Occipital lobe (tissue), 2 donors: ENCODE measurements around the gene ZSWIM6. TPM values are rescaled to one million over a fixed set of nuclear protein-coding genes. Genes with fewer than 3 reads are reported as not detected.

Experiments used
- DNase-seq: peaks from one replicate; lab custom pipeline; 2025; lab: John Stamatoyannopoulos, UW
- total RNA-seq: library from RNA; depleted of rRNA; stranded (reverse); fragments of >200 nt; gene quantifications from one replicate; pipeline ENCODE4 v1.2.3, GENCODE V29; 2014

The ZSWIM6 gene
- total RNA-seq, 1 donor from 2014 or later, result 57.4 TPM

DNA sequence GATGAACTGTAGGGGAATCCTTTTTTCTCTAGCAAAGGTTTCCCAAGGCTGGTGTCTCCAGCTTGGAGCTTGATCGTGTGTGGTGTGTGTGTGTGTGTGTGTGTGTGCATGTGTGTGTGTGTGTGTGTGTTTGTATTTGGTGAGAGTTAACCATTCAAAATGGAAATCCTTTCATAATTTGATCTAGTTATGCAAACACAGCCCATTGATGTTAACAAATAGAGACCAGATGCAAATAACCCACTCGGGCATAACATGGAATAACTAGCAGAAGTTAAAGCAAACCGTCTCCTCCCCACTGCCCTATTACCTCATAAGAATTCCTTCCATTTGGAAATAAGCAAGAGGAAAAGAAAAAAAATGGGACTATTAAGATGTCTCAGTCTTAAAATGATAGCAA, 24.9 kb upstream of the ZSWIM6 start:
- DNase-seq, result no peak

DNA sequence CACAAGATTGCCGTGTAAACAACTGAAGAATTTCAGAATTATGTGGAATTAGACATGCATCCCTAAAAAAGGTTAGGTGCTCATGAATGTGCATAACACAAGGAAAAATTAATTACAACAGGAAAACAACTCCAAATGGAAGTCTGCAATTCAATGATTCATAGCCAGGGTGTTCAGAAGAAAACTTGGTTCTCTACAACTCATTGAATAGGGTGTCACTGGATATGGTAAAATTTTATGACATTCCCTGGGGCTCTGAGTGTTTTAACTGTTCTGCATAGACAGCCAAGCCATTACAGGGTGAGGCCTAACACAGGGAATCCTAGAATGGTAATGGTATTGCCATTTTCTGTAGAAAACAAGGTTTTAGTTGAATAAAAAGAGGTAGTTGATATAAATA, 24.4 kb upstream of the ZSWIM6 start:
- DNase-seq, result no peak

DNA sequence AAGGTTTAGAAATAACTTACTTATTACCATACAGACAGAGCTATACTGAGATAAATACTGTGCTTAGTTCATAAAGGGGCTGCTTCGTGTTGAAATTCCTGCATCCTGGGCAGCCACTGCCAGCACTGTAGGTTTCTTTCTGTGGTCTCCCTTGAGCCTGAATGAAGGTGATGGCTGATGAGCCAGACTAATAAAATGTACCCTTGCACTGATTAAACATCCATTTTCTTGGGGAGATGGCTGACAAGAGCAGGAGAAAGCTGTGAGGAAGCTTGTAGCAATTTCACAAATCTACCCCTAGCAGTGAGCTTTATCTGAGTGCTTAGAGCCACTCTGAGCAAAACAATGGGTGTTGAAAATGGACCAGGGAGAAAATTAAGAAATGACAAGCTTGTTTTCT, 23.3 kb upstream of the ZSWIM6 start:
- DNase-seq, result no peak

DNA sequence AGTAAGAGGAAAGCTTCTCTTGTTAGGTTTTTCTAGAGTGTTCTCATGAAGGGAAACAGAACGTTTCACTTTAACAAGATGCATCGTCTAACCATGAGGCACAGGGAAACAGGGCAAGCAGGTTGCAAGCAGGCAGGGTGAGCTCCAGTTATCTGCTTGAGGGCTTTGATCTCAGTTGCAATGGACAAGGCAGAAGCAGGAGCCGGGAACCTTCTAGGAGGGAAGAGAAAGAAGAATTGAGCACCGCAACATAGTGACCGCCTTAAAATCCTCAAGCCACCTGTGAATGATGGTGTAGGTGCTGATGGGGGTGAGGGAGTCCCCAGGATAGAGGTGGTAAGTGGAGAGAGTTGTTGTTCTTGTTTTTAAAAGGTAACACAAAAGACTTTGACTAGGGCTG, 22.9 kb upstream of the ZSWIM6 start:
- no peak for DNase-seq

DNA sequence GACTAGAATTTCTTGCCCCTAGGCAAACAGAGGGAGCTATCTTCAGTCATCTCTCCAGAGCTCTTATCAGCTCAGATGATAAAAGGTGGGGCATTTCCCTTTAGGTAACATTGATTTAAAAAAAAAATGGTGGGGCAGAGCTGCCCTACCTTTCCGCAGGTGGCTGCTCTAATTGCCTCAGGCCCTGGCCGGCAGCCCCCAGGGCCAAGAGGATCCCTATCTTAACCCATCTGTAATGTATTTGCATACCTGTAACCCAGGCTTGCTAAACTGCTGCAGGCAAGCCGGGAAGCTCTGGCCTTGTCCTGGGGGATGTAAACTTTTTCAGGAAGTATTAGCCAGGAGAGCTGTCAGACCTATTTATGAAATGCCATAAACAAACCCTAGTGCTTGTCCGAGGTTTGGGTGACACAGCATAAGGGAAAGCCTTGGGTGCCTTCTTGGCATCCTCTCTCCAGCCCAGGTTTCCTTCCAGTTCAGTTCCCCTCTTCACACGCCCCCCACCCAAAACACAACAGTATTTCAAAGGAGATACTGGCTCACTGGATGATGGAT, 20.9 kb upstream of the ZSWIM6 start:
- DNase-seq, result no peak

DNA sequence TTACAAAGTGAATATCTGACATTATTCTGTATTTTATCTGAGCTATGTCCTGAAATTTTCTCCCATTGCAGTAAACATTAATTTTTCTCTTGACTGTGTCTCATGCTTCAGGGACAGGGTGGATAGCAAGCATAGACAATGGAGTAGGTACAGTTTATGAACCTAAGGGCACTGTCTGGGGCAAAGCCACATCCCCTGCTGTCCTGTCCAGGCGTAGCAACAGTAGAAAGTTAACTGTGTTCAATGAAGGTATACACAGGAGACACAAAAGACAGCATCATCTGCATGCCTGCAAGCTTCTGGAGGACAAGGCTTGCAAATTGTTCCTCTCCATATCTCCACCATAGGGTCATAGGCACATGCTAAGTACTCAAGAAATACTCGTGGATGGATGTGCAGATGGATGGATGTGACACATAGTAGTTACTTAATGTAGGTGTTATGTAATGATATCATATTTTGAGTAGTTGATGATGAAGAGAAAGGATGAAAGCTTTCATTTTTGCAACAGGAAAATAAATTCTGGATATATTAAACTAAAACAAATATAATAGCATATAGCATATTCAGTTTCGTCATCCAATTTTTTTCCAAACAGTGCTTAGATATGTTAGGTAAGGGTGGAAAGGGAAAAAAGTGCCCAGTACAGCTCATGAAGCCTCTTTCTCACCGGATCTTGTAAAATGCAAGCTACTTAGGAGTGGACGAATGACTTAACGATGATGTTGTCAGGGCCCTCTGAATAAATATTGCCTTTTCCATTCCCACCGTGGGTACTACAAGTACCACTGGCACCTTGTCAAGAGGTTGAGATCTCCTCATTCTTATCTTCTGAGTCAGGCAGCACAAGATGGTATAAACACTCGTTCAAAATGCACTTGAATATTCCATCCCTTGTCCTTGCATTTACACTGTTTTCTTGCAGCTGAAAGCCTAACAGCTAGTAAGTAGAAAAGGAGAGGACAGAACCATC, 19.9 kb upstream of the ZSWIM6 start:
- no peak for DNase-seq

DNA sequence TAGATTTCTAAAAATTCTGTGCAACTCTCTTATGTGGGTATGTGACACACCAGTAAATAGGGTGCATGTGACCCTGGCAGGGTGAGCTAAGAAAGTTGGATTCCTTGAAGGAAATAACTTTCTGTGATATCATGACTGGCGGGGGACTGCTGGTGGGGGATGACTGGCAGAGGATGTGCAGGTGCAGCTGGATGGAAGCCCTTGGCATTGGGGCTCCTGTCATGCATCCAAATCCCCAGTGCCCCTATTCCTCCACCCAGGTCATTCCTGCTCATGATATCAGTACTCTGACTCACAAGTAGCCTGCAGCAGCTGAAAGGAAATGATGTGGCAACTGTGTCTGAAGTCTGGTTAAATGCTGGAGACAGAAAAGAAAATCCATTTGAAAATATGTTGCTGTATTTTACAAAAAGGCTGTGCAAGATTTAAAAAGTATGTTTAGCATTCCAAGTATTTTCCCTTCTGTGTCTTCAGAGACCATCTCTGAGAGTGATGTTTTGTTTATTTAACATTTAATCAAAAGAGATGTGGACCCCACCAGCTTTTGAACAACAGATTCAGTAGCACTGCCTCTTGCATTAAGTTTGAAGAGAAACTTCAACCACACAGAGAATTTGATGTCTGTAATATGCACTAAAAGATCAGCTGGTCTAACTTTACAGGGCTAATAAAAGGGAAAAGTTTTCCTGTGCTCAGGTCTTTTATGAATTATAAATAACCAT, 17.9 kb upstream of the ZSWIM6 start:
- no peak for DNase-seq

DNA sequence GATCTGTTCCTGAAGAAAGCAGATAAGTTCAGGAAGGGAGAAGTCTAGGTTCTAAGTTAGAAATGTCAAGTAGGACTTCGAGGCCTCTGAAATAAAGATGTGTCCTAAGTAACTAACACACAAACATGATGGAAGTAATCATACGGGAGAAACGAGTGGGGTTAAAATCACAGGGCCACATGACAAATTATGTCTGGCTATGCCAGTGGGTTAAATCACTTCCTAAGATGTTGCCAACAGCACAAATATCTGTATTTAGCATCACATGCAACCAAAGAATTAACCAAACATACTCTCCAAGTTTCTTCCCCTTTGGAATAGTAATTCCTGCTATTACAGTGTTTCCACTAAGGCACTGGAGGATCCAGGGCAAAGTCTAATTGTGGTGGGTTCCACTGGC, 13.7 kb upstream of the ZSWIM6 start:
- no peak for DNase-seq

DNA sequence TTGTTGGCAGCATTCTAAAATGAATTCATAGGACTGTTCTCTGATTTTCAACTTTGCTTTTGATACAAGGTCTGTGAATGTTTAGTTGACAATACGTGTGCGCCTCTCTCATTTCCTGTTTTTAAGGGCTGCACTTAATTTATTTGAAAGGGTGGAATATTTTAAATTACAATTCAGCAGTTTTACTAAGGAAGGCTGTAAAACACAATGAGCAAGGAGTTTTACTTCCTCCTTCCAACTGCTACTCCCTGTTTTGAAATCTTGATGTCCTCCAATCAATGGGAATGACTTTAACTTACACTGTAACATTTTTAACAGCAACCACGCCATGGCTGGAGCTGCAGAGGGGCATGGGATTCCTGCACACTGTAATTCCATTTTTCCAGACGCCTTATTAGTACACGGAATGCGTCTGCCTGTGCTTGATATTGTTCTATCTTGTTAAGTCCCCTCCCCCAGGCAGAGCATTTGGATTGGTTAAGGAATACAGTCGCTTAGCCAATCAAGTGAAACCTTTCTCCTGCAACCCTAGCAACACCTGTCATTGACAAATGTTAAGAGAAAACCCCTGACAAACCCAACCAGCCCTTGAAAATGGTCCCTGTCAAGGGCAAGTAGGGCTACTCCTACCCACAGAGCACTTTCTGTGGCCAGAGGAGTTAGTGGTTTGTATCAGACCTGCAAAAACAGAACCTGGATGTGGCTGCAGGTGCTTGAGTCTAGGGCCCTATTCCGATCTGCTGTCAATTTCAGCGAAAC, 12.5 kb upstream of the ZSWIM6 start:
- no peak for DNase-seq

DNA sequence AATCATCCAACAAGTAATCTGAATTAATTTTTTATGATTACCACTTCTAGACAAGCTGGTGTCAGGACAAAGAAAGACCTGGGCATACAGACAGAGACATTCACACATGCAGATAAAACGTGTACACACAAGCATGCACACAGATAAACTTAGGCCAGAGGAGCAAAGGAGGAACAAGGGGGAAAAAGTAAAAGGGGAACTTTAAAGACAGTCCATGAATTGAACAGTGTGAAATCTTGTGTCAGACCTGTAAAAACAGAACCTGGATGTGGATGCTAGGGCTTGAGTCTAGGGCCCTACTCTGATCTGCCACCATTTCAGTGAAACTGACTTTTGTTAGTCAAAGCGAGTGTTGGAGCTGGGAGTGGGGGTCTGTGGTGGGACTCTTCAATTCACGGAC, 11.2 kb upstream of the ZSWIM6 start:
- no peak for DNase-seq

DNA sequence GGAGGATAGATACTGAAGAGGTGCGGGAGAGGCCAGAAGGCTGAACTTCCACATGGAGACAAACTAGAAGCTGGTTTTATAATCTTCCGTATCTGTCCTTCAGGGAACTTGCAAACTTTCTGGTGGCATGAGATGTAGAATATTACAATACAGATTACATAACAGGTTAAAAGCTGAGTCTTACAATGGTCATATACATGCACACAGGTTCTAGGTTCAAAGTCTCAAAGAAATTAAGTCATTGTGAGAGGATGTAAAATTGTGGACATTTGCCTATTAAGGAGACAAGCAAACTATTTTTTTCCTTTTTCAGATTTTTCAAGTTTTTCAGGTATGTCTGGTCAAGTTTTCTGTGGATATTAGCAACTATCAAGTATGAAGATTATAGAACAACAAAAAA, 10.4 kb upstream of the ZSWIM6 start:
- DNase-seq, result no peak

DNA sequence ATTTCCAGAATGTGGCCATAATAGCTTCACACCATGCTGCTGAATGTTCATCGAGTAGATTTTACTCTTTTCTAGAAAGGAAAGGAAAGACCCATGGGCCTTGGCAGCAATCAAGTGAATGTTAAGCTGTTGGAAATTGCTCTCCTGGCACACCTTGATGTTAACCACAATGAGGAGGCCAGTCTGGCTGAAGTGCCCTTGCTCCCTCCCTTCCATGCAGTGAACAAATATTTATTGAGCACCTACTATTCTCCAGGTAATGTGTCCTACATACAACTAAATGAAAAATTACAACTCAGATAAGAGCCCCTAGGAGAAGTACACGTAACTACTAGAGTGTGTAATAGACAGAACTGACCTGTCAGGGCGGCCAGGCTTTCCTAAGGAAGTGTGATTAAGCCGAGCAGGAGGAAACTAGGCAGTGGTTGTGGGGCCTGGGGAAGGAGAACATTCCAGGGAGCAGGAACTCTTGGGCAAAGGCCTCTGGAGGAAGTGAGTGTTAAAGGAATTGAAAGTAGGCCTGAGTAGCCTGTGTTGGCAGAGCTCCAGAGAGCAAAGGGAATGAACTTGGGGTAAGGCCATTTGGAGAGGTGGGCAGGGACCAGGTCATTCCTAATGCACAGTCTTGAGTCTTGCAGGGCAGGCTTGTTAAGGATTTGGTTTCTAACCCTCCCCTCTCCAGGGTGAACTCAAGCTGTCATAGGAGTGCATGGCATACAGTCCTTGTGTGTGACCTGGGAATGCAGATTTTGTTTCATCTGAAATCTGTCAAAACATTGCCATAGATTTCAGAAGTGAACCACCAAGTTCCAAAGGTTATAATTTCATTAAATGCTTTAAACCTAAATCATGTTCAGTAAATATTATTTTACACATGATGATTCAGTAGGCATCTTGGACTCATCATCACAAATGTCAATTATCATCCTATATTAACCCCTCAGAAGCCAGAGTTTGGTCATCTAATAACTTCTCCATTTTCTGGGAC, 9.0 kb upstream of the ZSWIM6 start:
- DNase-seq, result no peak

DNA sequence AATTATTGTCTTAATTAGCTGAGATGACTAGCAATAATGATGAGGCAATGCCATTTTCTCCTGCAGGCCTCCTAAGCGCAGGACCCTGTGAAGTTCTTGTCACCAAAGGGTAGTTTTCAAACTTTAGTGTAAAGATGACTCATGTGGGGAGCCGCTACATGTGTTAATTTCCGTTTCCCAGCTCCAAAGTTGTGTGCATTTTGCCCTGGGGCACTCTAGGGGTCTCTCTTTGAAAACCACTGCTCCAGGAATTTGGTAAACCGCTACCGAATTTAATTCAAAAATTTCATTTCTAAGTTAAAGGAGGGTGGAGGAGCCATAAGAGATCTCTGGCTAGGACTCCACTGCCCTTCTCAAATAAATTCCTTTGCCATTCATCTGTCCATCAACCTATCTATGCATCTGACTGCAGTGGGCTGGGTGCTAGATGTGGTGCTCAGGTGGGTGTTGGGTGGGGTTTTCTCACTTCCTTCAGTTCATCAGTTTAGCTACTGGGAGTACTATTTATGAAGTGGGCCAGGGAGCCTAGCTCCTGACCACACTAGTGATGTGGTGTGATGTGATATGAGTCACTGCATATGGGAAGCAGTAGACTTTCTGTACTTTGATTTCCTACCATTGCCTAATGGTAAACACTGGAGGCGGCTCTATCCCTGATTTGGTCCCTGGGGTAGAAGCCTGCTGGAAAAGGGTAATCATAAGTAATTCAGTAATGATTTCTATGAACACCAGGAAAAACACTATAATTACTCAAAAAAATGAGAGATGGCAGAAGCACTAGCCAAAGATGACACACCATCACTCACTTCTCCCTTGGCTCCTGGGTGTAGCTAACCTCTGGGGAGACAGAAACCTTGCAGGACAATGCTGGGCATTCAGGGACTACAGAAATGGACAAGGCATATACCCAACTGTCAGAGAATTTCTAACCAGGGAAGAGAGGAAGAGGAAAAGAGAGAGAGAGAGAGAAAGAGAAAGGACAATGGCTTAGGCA, 4.0 kb upstream of the ZSWIM6 start:
- DNase-seq, result no peak

DNA sequence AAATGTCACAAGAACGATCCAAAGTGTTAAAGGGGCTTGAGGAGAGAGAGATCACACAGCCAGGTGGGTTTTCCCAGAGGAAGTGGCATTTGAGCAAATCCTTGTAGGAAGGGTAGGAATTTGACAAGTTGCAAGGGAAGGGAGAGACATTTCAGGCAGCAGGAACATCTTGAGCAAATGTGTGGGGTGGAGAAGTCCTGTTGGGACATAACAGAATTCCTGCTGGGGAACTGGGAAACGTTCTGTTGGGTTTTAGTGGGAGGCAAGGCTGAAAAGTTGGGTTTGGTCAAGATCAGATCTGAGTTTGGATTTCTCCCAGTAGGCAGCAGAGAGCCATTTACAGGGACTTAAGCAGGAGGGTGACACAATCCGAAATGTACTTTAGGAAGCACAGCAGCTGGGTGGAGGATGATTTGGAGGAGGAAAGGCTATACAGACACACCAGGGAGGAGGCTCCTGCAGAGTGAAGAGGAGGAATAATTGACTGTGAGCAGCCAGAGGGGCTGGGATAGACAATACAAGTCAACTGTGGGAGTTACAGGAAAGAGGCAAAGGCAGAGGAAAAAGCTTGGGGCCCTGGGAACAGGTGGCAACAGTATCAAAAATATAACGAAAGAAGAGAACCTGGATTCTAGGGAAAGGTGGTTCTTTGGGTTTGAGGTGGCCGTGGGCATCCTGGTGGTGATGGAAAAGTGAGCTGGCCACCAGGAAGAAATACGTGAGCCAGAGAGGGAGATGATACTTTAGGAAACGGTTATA, 3.1 kb upstream of the ZSWIM6 start:
- DNase-seq, result no peak

DNA sequence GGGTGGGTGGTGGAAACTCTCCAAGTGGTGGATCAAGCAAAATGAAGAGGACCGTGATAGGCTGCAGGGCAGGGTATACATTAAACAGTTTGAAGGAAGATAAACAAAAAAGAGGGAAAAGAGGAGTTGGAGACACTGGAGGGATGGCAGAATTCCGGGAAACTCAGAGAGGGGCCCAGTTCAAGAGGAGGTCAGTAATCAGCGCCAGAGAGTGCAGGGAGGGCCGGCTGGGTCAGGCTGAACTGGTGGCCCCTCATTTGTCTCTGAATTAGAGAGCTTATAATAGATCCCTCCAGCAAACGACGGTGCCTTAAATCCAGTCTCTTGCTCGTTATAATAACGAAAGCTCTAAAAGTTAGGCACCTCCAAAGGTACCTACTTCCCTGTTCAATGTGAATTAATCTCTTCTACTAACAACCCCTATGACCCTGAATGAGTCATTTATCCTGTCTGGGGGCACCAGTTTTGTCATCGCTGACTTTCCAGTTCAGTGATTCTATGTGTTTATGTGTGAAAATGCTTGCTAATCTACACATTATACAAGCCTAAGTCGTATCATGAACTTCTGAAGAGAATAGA, 2.4 kb upstream of the ZSWIM6 start:
- no peak for DNase-seq

DNA sequence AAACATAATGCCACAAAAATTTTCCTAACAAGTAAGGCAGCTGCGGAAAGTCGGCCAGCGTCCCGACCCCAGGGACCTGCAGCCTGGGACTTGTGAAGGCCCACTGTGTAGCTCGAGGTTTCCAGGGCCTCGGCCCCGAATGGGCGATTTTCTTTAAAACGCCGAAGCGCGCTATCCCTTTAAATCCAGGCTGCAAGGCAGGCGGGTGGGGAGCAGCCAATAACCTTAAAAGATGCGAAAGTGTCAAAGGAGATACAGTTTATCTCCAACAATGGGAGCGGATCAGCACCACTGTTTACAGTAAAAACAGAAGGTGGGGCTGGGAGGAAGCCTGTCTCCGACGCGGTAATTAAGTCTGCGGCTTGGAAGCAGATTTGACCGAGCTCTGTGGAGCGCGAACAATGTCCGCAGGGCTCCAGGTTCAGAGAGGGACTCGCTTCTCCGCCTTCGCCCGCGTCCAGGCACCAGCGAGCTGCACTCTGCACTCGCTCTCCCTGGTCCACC, 1.7 kb upstream of the ZSWIM6 start:
- no peak for DNase-seq

DNA sequence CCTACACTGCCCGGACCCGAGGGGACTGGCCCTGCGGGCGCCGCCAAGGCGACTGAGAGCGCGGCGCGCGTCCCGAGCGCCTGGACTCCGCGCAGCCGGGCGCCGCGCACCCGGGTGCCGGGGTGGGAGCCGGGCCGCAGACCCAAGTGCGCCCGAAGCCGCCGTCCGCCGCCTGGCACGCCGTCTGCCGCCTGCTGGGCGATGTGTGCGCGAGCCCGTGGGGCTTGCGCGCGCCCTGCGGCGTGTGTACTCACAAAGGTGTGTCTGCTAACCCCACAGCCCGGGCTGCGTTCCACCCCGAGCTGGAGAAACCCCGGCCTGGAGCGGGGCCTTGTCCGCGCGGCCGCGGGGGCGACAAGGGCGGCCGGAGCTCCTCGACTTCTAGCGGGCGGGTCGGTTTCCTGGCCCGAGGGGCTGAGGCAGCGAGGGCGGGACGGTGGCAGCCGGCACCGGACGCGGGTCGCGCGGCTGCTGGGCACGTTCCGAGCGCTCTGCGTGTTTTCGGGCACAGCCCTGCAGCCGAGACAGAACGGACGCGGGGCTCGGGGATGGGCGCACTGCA, 1.1 kb upstream of the ZSWIM6 start:
- no peak for DNase-seq

DNA sequence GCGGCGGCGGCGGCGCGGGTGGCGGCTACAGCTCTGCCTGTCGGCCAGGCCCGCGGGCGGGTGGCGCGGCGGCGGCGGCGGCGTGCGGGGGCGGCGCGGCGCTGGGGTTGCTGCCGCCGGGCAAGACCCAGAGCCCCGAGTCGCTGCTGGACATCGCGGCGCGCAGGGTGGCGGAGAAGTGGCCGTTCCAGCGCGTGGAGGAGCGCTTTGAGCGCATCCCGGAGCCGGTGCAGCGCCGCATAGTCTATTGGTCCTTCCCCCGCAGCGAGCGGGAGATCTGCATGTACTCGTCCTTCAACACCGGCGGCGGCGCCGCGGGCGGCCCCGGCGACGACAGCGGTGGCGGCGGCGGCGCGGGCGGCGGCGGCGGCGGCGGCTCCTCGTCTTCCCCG, 296 bp downstream of the ZSWIM6 start:
- no peak for DNase-seq
